HepG2 (cell line): Measurements from ENCODE around the gene KHK. TPM values are rescaled to one million over a fixed set of nuclear protein-coding genes. Genes with fewer than 3 reads are reported as not detected.

Experiments
- FOSL1 ChIP-seq: sonication (generic); formaldehyde crosslinking; IDR thresholded peaks from 2 replicates; pipeline ENCODE4 v1.9.0; 2021; ENCODE audit warnings: missing genetic modification reagents, borderline replicate concordance
- FOXK2 ChIP-seq: fragments of 450-650 bp; IDR thresholded peaks from 2 replicates; pipeline ENCODE4 v1.6.1; 2016
- HOXA9 ChIP-seq: sonication (generic); formaldehyde crosslinking; IDR thresholded peaks from 2 replicates; pipeline ENCODE4 v1.8.1; 2022; ENCODE audit warnings: missing genetic modification reagents, mild to moderate bottlenecking, moderate library complexity, borderline replicate concordance
- KLF9 ChIP-seq: IDR thresholded peaks from 2 replicates; pipeline ENCODE4 v1.6.1; 2016; ENCODE audit warnings: low read depth
- LCORL ChIP-seq, 2 experiments: fragments of 450-650 bp in 1 of 2; sonication (generic) in 1 of 2; formaldehyde crosslinking in 1 of 2; IDR thresholded peaks; 2 replicates each; pipeline versions ENCODE4 v1.5.0 to v1.6.1; 2017 to 2020; ENCODE audit warnings: antibody characterized with exemption in 1 of 2, missing genetic modification reagents in 1 of 2
- MED8 ChIP-seq: sonication (generic); formaldehyde crosslinking; IDR thresholded peaks from 2 replicates; pipeline ENCODE4 v1.8.1; 2023; ENCODE audit warnings: mild to moderate bottlenecking, missing genetic modification reagents; ENCODE audit not compliant: insufficient replicate concordance
- MTF1 ChIP-seq: sonication (generic); formaldehyde crosslinking; IDR thresholded peaks from 2 replicates; pipeline ENCODE4 v1.5.0; 2020; ENCODE audit warnings: missing genetic modification reagents
- NR1H2 ChIP-seq: sonication (generic); formaldehyde crosslinking; IDR thresholded peaks from 2 replicates; pipeline ENCODE4 v1.8.1; 2022; ENCODE audit warnings: low read depth, missing genetic modification reagents, borderline replicate concordance
- PAX8 ChIP-seq: sonication (generic); formaldehyde crosslinking; IDR thresholded peaks from 2 replicates; pipeline ENCODE4 v1.8.0; 2022; ENCODE audit warnings: mild to moderate bottlenecking, missing genetic modification reagents, borderline replicate concordance
- PITX1 ChIP-seq: sonication (generic); formaldehyde crosslinking; IDR thresholded peaks from 2 replicates; pipeline ENCODE4 v1.5.1; 2020; ENCODE audit warnings: mild to moderate bottlenecking, missing genetic modification reagents
- RFXANK ChIP-seq: IDR thresholded peaks from 2 replicates; pipeline ENCODE4 v1.6.1; 2016
- RFXAP ChIP-seq: sonication (generic); formaldehyde crosslinking; IDR thresholded peaks from 2 replicates; pipeline ENCODE4 v1.4.0; 2020; ENCODE audit warnings: missing genetic modification reagents, borderline replicate concordance
- SAP130 ChIP-seq: IDR thresholded peaks from 2 replicates; pipeline ENCODE4 v1.6.1; 2016; ENCODE audit warnings: low read depth
- TBX2 ChIP-seq: sonication (generic); formaldehyde crosslinking; IDR thresholded peaks from 2 replicates; pipeline ENCODE4 v1.5.0; 2020; ENCODE audit warnings: missing genetic modification reagents, mild to moderate bottlenecking, borderline replicate concordance
- ZFY ChIP-seq: sonication (generic); formaldehyde crosslinking; IDR thresholded peaks from 2 replicates; pipeline ENCODE4 v1.4.0; 2020; ENCODE audit warnings: missing genetic modification reagents
- ZMYM3 ChIP-seq: sonication (generic); formaldehyde crosslinking; IDR thresholded peaks from 2 replicates; pipeline ENCODE4 v1.5.1; 2020; ENCODE audit warnings: mild to moderate bottlenecking, missing genetic modification reagents
- ZNF136 ChIP-seq: sonication (generic); formaldehyde crosslinking; IDR thresholded peaks from 2 replicates; pipeline ENCODE4 v1.8.1; 2022; ENCODE audit warnings: low read depth, mild to moderate bottlenecking, moderate library complexity, missing genetic modification reagents
- ZNF775 ChIP-seq: sonication (generic); formaldehyde crosslinking; IDR thresholded peaks from 2 replicates; pipeline ENCODE4 v1.4.0; 2020; ENCODE audit warnings: missing genetic modification reagents, mild to moderate bottlenecking, moderate library complexity, borderline replicate concordance
- ZNF83 ChIP-seq: sonication (generic); formaldehyde crosslinking; IDR thresholded peaks from 2 replicates; pipeline ENCODE4 v1.4.0; 2020; ENCODE audit warnings: missing genetic modification reagents, mild to moderate bottlenecking, borderline replicate concordance
- ZSCAN9 ChIP-seq: IDR thresholded peaks from 2 replicates; pipeline ENCODE4 v1.6.1; 2016; ENCODE audit warnings: borderline replicate concordance
- polyA plus RNA-seq, 8 experiments: library from polyadenylated mRNA; depleted of rRNA in 3 of 8; stranded (reverse) in 7 of 8; unstranded in 1 of 8; fragments of >200 nt; fragmentation: Illumina TruSeq in 4 of 8; extraction: Trizol in 4 of 8; gene quantifications; 2 replicates each; pipeline versions ENCODE4 v1.2.1 to v1.2.3, GENCODE V29; 2011 to 2016; ENCODE audit warnings: low read depth in 4 of 8, missing spikeins in 1 of 8, mixed read lengths in 1 of 8; ENCODE audit not compliant: insufficient read depth in 1 of 8
- total RNA-seq, 5 experiments: library from RNA; depleted of rRNA; stranded (reverse); fragments of >200 nt; fragmentation: Illumina TruSeq; extraction: Trizol; gene quantifications; 2 replicates each; pipeline ENCODE4 v1.2.3, GENCODE V29; 2016; ENCODE audit warnings: low read depth in 1 of 5
- TF ChIP-seq, protein P1 (sequence below): sonication (generic); formaldehyde crosslinking; IDR thresholded peaks from 2 replicates; pipeline ENCODE4 v1.4.0; 2020; ENCODE audit warnings: mild to moderate bottlenecking, missing genetic modification reagents
- TF ChIP-seq, protein P2 (sequence below): sonication (generic); formaldehyde crosslinking; IDR thresholded peaks from 2 replicates; pipeline ENCODE4 v1.5.0; 2020; ENCODE audit warnings: missing genetic modification reagents
- TF ChIP-seq, protein P3 (sequence below): sonication (generic); formaldehyde crosslinking; IDR thresholded peaks from 2 replicates; pipeline ENCODE4 v1.4.0; 2020; ENCODE audit warnings: mild to moderate bottlenecking, missing genetic modification reagents
- TF ChIP-seq, protein P4 (sequence below): sonication (generic); formaldehyde crosslinking; IDR thresholded peaks from 2 replicates; pipeline ENCODE4 v1.8.1; 2023; ENCODE audit warnings: mild to moderate bottlenecking, missing genetic modification reagents, borderline replicate concordance
- TF ChIP-seq, protein P5 (sequence below): sonication (generic); formaldehyde crosslinking; IDR thresholded peaks from 2 replicates; pipeline ENCODE4 v1.5.1; 2020; ENCODE audit warnings: mild to moderate bottlenecking, missing genetic modification reagents, moderate library complexity
- TF ChIP-seq, protein P6 (sequence below): conservative IDR thresholded peaks from 2 replicates; pipeline ENCODE4 v1.6.1; 2018; ENCODE audit warnings: missing genetic modification reagents

KHK gene
- total and polyA plus RNA-seq, 2 of the 13 experiments (the other 11 are each of a cell fraction or from before 2014, with no cell fraction given), result 40.9 to 99.2 TPM

DNA sequence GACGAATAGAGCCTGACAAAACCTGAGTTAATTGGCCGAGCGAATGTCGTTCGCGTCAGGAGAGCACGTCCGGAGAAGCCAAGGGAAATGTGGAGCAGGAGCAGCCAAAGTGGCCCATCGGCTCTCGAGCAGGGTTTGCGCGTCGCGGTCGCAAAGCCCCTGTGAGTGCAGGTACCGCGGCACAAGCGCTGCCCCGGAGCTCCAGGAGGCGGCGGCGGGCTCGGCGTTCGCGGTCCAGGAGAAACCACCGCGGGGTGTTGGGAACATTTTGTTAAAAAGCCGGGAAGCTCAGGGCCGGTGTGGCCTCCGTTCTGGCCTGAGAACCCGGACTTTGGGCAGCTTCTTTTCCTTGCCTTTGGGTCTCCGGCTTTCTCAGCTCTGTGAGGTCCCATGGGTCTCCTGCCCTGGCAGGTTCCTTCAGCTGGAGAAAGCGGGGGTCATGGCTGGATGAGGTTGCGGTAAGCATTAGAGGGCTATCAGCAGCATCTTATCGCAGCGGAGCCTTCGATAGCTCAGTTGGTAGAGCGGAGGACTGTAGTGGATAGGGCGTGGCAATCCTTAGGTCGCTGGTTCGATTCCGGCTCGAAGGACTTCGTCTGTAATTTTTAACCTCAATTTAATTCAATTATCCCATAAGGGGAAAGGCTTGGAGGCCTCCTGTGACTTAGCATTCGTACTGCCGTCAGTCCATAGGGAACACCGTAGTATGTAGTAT lies 36.1 kb upstream of the KHK start (continued):
- TF ChIP-seq, protein P1, sequence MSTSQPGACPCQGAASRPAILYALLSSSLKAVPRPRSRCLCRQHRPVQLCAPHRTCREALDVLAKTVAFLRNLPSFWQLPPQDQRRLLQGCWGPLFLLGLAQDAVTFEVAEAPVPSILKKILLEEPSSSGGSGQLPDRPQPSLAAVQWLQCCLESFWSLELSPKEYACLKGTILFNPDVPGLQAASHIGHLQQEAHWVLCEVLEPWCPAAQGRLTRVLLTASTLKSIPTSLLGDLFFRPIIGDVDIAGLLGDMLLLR (CRISPR knock-in tag), result peak; percentile 87
- peak; percentile 54; the same call in 1 of the 2 replicates for TF ChIP-seq ZSCAN9 (CRISPR knock-in tag)
- TF ChIP-seq SAP130, result peak; percentile 78; the same call in 1 of the 2 replicates
- peak; percentile 25; the same call in 1 of the 2 replicates for TF ChIP-seq PITX1
- TF ChIP-seq, protein P2, sequence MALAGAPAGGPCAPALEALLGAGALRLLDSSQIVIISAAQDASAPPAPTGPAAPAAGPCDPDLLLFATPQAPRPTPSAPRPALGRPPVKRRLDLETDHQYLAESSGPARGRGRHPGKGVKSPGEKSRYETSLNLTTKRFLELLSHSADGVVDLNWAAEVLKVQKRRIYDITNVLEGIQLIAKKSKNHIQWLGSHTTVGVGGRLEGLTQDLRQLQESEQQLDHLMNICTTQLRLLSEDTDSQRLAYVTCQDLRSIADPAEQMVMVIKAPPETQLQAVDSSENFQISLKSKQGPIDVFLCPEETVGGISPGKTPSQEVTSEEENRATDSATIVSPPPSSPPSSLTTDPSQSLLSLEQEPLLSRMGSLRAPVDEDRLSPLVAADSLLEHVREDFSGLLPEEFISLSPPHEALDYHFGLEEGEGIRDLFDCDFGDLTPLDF (CRISPR knock-in tag), result peak; percentile 31
- peak; percentile 77 for TF ChIP-seq TBX2 (CRISPR knock-in tag)
- no peak for TF ChIP-seq FOXK2
- TF ChIP-seq ZNF136 (CRISPR knock-in tag), result peak; percentile 22; the same call in 1 of the 2 replicates
- TF ChIP-seq MTF1 (CRISPR knock-in tag), result no peak
- TF ChIP-seq LCORL (IDR thresholded peaks at IDR 0.05), result no peak
- TF ChIP-seq LCORL (CRISPR knock-in tag; IDR thresholded peaks at IDR 0.05), result peak; percentile 75; the same call in 1 of the 2 replicates
- no peak for TF ChIP-seq RFXAP
- TF ChIP-seq, protein P3, sequence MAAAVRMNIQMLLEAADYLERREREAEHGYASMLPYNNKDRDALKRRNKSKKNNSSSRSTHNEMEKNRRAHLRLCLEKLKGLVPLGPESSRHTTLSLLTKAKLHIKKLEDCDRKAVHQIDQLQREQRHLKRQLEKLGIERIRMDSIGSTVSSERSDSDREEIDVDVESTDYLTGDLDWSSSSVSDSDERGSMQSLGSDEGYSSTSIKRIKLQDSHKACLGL, result peak; percentile 57
- TF ChIP-seq KLF9 (CRISPR knock-in tag), result peak; percentile 71
- peak; percentile 87 for TF ChIP-seq ZFY (CRISPR knock-in tag)
- TF ChIP-seq ZNF775, result no peak
- TF ChIP-seq NR1H2, result peak; percentile 49; the same call in 1 of the 2 replicates
- no peak for TF ChIP-seq FOSL1 (CRISPR knock-in tag)
- peak; percentile 65 for TF ChIP-seq HOXA9
- TF ChIP-seq, protein P4, sequence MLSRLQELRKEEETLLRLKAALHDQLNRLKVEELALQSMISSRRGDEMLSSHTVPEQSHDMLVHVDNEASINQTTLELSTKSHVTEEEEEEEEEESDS (CRISPR knock-in tag), result 0 out of 2 replicates have a peak, but pooled peaks have one; percentile 25
- TF ChIP-seq, protein P5, sequence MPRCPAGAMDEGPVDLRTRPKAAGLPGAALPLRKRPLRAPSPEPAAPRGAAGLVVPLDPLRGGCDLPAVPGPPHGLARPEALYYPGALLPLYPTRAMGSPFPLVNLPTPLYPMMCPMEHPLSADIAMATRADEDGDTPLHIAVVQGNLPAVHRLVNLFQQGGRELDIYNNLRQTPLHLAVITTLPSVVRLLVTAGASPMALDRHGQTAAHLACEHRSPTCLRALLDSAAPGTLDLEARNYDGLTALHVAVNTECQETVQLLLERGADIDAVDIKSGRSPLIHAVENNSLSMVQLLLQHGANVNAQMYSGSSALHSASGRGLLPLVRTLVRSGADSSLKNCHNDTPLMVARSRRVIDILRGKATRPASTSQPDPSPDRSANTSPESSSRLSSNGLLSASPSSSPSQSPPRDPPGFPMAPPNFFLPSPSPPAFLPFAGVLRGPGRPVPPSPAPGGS (CRISPR knock-in tag), result peak; percentile 98
- TF ChIP-seq ZMYM3 (CRISPR knock-in tag), result peak; percentile 8; the same call in 1 of the 2 replicates
- TF ChIP-seq ZNF83, result no peak
- 0 out of 2 replicates have a peak, but pooled peaks have one; percentile 14 for TF ChIP-seq PAX8 (CRISPR knock-in tag)
- TF ChIP-seq, protein P6, sequence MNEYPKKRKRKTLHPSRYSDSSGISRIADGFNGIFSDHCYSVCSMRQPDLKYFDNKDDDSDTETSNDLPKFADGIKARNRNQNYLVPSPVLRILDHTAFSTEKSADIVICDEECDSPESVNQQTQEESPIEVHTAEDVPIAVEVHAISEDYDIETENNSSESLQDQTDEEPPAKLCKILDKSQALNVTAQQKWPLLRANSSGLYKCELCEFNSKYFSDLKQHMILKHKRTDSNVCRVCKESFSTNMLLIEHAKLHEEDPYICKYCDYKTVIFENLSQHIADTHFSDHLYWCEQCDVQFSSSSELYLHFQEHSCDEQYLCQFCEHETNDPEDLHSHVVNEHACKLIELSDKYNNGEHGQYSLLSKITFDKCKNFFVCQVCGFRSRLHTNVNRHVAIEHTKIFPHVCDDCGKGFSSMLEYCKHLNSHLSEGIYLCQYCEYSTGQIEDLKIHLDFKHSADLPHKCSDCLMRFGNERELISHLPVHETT (CRISPR knock-in tag), result peak; percentile 17
- TF ChIP-seq MED8 (CRISPR knock-in tag), result peak; percentile 29
- TF ChIP-seq RFXANK, result peak; percentile 34; the same call in 1 of the 2 replicates
